Spleen (tissue), 7 donors: Measurements from ENCODE around the gene MREG.
"Not testable (repeated sequence)": the region's sequence is repeated elsewhere in the genome, so short reads cannot be mapped to it uniquely, and the experiment has no call there.

Source experiments
- POLR2A ChIP-seq, 3 donors: fragments of 450-650 bp; IDR thresholded peaks; one replicate each; pipeline ENCODE4 v1.5.1; 2017; ENCODE audit warnings: antibody characterized with exemption in 3 of 3, mild to moderate bottlenecking in 1 of 3
- POLR2AphosphoS5 ChIP-seq, 3 donors: sonication (generic); formaldehyde crosslinking; IDR thresholded peaks; one replicate each; pipeline ENCODE4 v1.5.1; 2017; ENCODE audit warnings: antibody characterized with exemption in 3 of 3
- TF ChIP-seq, protein P1 (sequence below), 11 experiments: fragments of 200-600 bp in 7 of 11; fragments of 450-650 bp in 4 of 11; sonication (generic) in 4 of 11; IDR thresholded peaks in 8 of 11; conservative IDR thresholded peaks in 3 of 11; 1 replicate in 7 of 11; 2 replicates in 4 of 11; pipeline versions ENCODE4 v1.4.0 to v1.8.0; 2016 to 2021; ENCODE audit warnings: antibody characterized with exemption in 11 of 11, inconsistent platforms in 4 of 11, mild to moderate bottlenecking in 1 of 11
- donor health status: DM: no; HTN: no; CAD: no; lungs with moderate emphysema.
- donor health status: DM: no; HTN: no; CAD: no.
- donor health status: DM: no; HTN: no; CAD: no.

DNA sequence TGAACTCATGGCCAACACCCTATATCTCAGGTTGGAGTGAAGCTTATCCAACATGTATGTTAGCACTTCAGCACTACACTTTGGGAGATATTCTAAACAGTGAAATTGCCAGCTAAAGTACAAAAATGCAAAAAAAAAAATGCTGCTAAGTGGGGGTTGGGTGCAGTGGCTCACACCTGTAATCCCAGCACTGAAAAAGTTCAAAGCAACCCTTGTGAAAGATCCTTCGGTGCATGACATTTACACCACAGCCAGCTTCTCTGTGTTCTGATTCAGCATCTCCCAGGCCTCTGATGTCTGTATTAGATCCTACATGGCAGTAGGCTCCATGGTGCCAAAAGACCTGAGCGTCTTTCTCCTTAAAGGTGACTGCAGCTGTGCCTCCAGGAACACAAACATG, 4.1 kb downstream of the MREG start:
- TF ChIP-seq, protein P1, sequence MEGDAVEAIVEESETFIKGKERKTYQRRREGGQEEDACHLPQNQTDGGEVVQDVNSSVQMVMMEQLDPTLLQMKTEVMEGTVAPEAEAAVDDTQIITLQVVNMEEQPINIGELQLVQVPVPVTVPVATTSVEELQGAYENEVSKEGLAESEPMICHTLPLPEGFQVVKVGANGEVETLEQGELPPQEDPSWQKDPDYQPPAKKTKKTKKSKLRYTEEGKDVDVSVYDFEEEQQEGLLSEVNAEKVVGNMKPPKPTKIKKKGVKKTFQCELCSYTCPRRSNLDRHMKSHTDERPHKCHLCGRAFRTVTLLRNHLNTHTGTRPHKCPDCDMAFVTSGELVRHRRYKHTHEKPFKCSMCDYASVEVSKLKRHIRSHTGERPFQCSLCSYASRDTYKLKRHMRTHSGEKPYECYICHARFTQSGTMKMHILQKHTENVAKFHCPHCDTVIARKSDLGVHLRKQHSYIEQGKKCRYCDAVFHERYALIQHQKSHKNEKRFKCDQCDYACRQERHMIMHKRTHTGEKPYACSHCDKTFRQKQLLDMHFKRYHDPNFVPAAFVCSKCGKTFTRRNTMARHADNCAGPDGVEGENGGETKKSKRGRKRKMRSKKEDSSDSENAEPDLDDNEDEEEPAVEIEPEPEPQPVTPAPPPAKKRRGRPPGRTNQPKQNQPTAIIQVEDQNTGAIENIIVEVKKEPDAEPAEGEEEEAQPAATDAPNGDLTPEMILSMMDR (IDR thresholded peaks at IDR 0.05 in 8 of 11, conservative IDR thresholded peaks at IDR 0.05 in 3 of 11): not testable (repeated sequence)
- TF ChIP-seq POLR2AphosphoS5, POLR2A (IDR thresholded peaks at IDR 0.05): not testable (repeated sequence)
